T-helper 17 cell (primary cell): Measurements from ENCODE around the gene ADIPOR2. TPM values are rescaled to one million over a fixed set of nuclear protein-coding genes. Genes with fewer than 3 reads are reported as not detected.

Experiments
- ATAC-seq: fragments of 150-1000 bp; cut with Tn5 transposase; 2 replicates; pipeline ENCODE4 v1.10.0; 2021; ENCODE audit warnings: mild to moderate bottlenecking, moderate library complexity
- DNase-seq, 3 donors: peaks; one replicate each; pipeline versions ENCODE4 v3.0.0 to v3.0.0-alpha.2; 2020 to 2021
- H3K9me3 ChIP-seq: one replicate; pipeline ENCODE4 v1.7.0; 2013; ENCODE audit warnings: low read length, mild to moderate bottlenecking; ENCODE audit not compliant: control insufficient read depth, poor library complexity, severe bottlenecking
- H3K27ac Mint-ChIP-seq: one replicate; pipeline ENCODE4 v1.8.0; 2022; ENCODE audit warnings: mild to moderate bottlenecking, moderate library complexity, mixed read lengths
- H3K27me3 Mint-ChIP-seq: one replicate; pipeline ENCODE4 v1.8.0; 2022; ENCODE audit warnings: mixed read lengths
- H3K36me3 Mint-ChIP-seq: one replicate; pipeline ENCODE4 v1.8.0; 2022; ENCODE audit warnings: low read depth, mixed read lengths
- H3K4me1 Mint-ChIP-seq: one replicate; pipeline ENCODE4 v1.8.0; 2022; ENCODE audit warnings: mild to moderate bottlenecking, mixed read lengths
- H3K4me3 Mint-ChIP-seq: one replicate; pipeline ENCODE4 v1.8.0; 2022; ENCODE audit warnings: mild to moderate bottlenecking, moderate library complexity, mixed read lengths
- total RNA-seq, 4 donors: library from RNA in 2 of 4; stranded (reverse) in 2 of 4; gene quantifications; one replicate each; pipeline ENCODE4 v1.2.3 and lab custom pipeline; 2022 to 2026

The ADIPOR2 gene
- total RNA-seq, 2 donors from 2014 or later = 17.1 to 23.5 TPM

- H3K27ac Mint-ChIP-seq = peak overlapping the region; percentile 68
- no peaks in the 10 kb centered on the region for H3K36me3 Mint-ChIP-seq
- ATAC-seq = peak; percentile 44
- DNase-seq = peak; percentile 45 to 48 (median 47)
- H3K4me1 Mint-ChIP-seq = peaks cover 23% of the 10 kb centered on the region
- H3K4me3 Mint-ChIP-seq = peak overlapping the region; percentile 36
- H3K27me3 Mint-ChIP-seq = no peaks in the 10 kb centered on the region
- no peaks in the 10 kb centered on the region for H3K9me3 ChIP-seq
Observed at GRCh38 chr12:1791104-1791841, 100.4 kb downstream of the ADIPOR2 start.

GRCh38 chr12:1792406-1792805, 101.5 kb downstream of the ADIPOR2 start:
- no peak for DNase-seq
- no peaks in the 10 kb centered on the region for H3K9me3 ChIP-seq
- Mint-ChIP-seq H3K4me3 (no peak overlapping the region), H3K36me3 (no peaks in the 10 kb centered on the region), H3K4me1 (peaks cover 27% of the 10 kb centered on the region), H3K27me3 (no peaks in the 10 kb centered on the region), H3K27ac (no peak overlapping the region)
- ATAC-seq = no peak

- Mint-ChIP-seq H3K27me3 (no peaks in the 10 kb centered on the region), H3K4me3 (no peak overlapping the region), H3K4me1 (peaks cover 29% of the 10 kb centered on the region), H3K36me3 (no peaks in the 10 kb centered on the region), H3K27ac (no peak overlapping the region)
- ATAC-seq (no peak), DNase-seq (no peak)
- no peaks in the 10 kb centered on the region for H3K9me3 ChIP-seq
Observed at GRCh38 chr12:1793426-1794210, 102.7 kb downstream of the ADIPOR2 start.

- no peaks in the 10 kb centered on the region for H3K27me3 Mint-ChIP-seq
- H3K4me3 Mint-ChIP-seq = no peak overlapping the region
- H3K4me1 Mint-ChIP-seq = peaks cover 31% of the 10 kb centered on the region
- H3K27ac Mint-ChIP-seq = no peak overlapping the region
- ATAC-seq (no peak), DNase-seq (no peak)
- H3K36me3 Mint-ChIP-seq = no peaks in the 10 kb centered on the region
- H3K9me3 ChIP-seq = no peaks in the 10 kb centered on the region
Observed at GRCh38 chr12:1794440-1795090, 103.7 kb downstream of the ADIPOR2 start.

- no peak for ATAC-seq
- H3K4me1 Mint-ChIP-seq = peaks cover 31% of the 10 kb centered on the region
- peak overlapping the region; percentile 74 for H3K4me3 Mint-ChIP-seq
- peak overlapping the region; percentile 27 for H3K27ac Mint-ChIP-seq
- H3K9me3 ChIP-seq = no peaks in the 10 kb centered on the region
- no peaks in the 10 kb centered on the region for H3K36me3 Mint-ChIP-seq
- no peaks in the 10 kb centered on the region for H3K27me3 Mint-ChIP-seq
- DNase-seq = no peak
Observed at GRCh38 chr12:1795221-1795784, 104.4 kb downstream of the ADIPOR2 start.

GRCh38 chr12:1795785-1796514, 105.1 kb downstream of the ADIPOR2 start:
- peak overlapping the region; percentile 27 for H3K27ac Mint-ChIP-seq
- H3K27me3 Mint-ChIP-seq = no peaks in the 10 kb centered on the region
- H3K4me1 Mint-ChIP-seq = peaks cover 25% of the 10 kb centered on the region
- no peaks in the 10 kb centered on the region for H3K36me3 Mint-ChIP-seq
- ATAC-seq (peak; percentile 97), DNase-seq (peak; percentile 93 to 97 (median 96))
- H3K4me3 Mint-ChIP-seq = peak overlapping the region; percentile 87
- H3K9me3 ChIP-seq = no peaks in the 10 kb centered on the region

GRCh38 chr12:1796515-1797010, 105.7 kb downstream of the ADIPOR2 start:
- no peaks in the 10 kb centered on the region for H3K36me3 Mint-ChIP-seq
- H3K27ac Mint-ChIP-seq = no peak overlapping the region
- H3K4me3 Mint-ChIP-seq = peak overlapping the region; percentile 87
- peaks cover 18% of the 10 kb centered on the region for H3K4me1 Mint-ChIP-seq
- no peak for DNase-seq
- H3K9me3 ChIP-seq = no peaks in the 10 kb centered on the region
- ATAC-seq = peak; percentile 55
- no peaks in the 10 kb centered on the region for H3K27me3 Mint-ChIP-seq

GRCh38 chr12:1797011-1797901, 106.4 kb downstream of the ADIPOR2 start:
- ATAC-seq (peak; percentile 14), DNase-seq (peak in 2 of 3 donors; percentile 63)
- no peaks in the 10 kb centered on the region for H3K9me3 ChIP-seq
- H3K4me1 Mint-ChIP-seq = peaks cover 14% of the 10 kb centered on the region
- no peaks in the 10 kb centered on the region for H3K27me3 Mint-ChIP-seq
- H3K4me3 Mint-ChIP-seq = peak overlapping the region; percentile 87
- H3K36me3 Mint-ChIP-seq = no peaks in the 10 kb centered on the region
- peak overlapping the region; percentile 21 for H3K27ac Mint-ChIP-seq

GRCh38 chr12:1797991-1798640, 107.2 kb downstream of the ADIPOR2 start:
- no peak overlapping the region for H3K27ac Mint-ChIP-seq
- H3K4me3 Mint-ChIP-seq = no peak overlapping the region
- no peaks in the 10 kb centered on the region for H3K36me3 Mint-ChIP-seq
- DNase-seq (no peak), ATAC-seq (no peak)
- H3K9me3 ChIP-seq = no peaks in the 10 kb centered on the region
- no peaks in the 10 kb centered on the region for H3K27me3 Mint-ChIP-seq
- peaks cover 14% of the 10 kb centered on the region for H3K4me1 Mint-ChIP-seq

GRCh38 chr12:1798641-1799020, 107.8 kb downstream of the ADIPOR2 start:
- H3K4me3 Mint-ChIP-seq = no peak overlapping the region
- no peak for ATAC-seq
- H3K9me3 ChIP-seq = no peaks in the 10 kb centered on the region
- H3K27me3 Mint-ChIP-seq = no peaks in the 10 kb centered on the region
- H3K36me3 Mint-ChIP-seq = no peaks in the 10 kb centered on the region
- H3K4me1 Mint-ChIP-seq = peaks cover 14% of the 10 kb centered on the region
- H3K27ac Mint-ChIP-seq = no peak overlapping the region
- DNase-seq = no peak

- H3K9me3 ChIP-seq = no peaks in the 10 kb centered on the region
- Mint-ChIP-seq H3K4me3 (no peak overlapping the region), H3K36me3 (no peaks in the 10 kb centered on the region), H3K27ac (no peak overlapping the region), H3K27me3 (no peaks in the 10 kb centered on the region), H3K4me1 (peaks cover 14% of the 10 kb centered on the region)
- no peak for ATAC-seq
- DNase-seq = no peak
Observed at GRCh38 chr12:1799051-1799881, 108.4 kb downstream of the ADIPOR2 start.
